GM19023 (cell line): Measurements from ENCODE around the gene STX1A.
A peak's percentile ranks its signal among the peaks of the same experiment; 100 is the strongest.
"Not testable (repeated sequence)": the region's sequence is repeated elsewhere in the genome, so short reads cannot be mapped to it uniquely, and the experiment has no call there.

Experiments used
- ATAC-seq: cut with Tn5 transposase; IDR thresholded peaks from one replicate; pipeline ENCODE4 v1.9.1; 2021; ENCODE audit warnings: mild to moderate bottlenecking, moderate library complexity; ENCODE audit not compliant: unreplicated experiment

STX1A gene

GRCh38 chr7:73683788-73684693, 35.4 kb downstream of the STX1A start:
- ATAC-seq = peak; percentile 9

- peak; percentile 97 for ATAC-seq
These were observed 36.2 kb downstream of the STX1A start, which contains the start of the genes BUD23 and DNAJC30 for GRCh38 chr7:73683056-73683787. Gene BUD23, plus strand, starts transcription at chr7:73683597. Its CDS starts 29 bp downstream, at chr7:73683626. Gene DNAJC30, minus strand, starts transcription at chr7:73683453. Its CDS starts 30 bp downstream, at chr7:73683423.

- peak; percentile 5 for ATAC-seq
These were observed 36.8 kb downstream of the STX1A start for GRCh38 chr7:73682745-73683055.

GRCh38 chr7:73681031-73681430, 38.4 kb downstream of the STX1A start:
- ATAC-seq = no peak

GRCh38 chr7:73680501-73680900, 39.0 kb downstream of the STX1A start:
- no peak for ATAC-seq

- no peak for ATAC-seq
These were observed 39.8 kb downstream of the STX1A start for GRCh38 chr7:73679709-73680108.

GRCh38 chr7:73678862-73679261, 40.6 kb downstream of the STX1A start:
- ATAC-seq = no peak

GRCh38 chr7:73676062-73676461, 43.4 kb downstream of the STX1A start:
- not testable (repeated sequence) for ATAC-seq

GRCh38 chr7:73674468-73675124, 44.9 kb downstream of the STX1A start:
- no peak for ATAC-seq

GRCh38 chr7:73671857-73672445, 47.5 kb downstream of the STX1A start:
- no peak for ATAC-seq

GRCh38 chr7:73671322-73671661, 48.2 kb downstream of the STX1A start:
- ATAC-seq = no peak

- no peak for ATAC-seq
These were observed 49.5 kb downstream of the STX1A start for GRCh38 chr7:73669858-73670385.

- no peak for ATAC-seq
These were observed 50.2 kb downstream of the STX1A start for GRCh38 chr7:73669288-73669701.

- no peak for ATAC-seq
These were observed 50.6 kb downstream of the STX1A start for GRCh38 chr7:73668886-73669230.

- peak; percentile 11 for ATAC-seq
These were observed 51.2 kb downstream of the STX1A start for GRCh38 chr7:73668103-73668885.

GRCh38 chr7:73667344-73668102, 51.9 kb downstream of the STX1A start, which contains the start of gene VPS37D:
Gene VPS37D, plus strand, starts transcription at chr7:73667831. Its CDS starts 128 bp downstream, at chr7:73667959.
- peak; percentile 94 for ATAC-seq

GRCh38 chr7:73663033-73663432, 56.4 kb downstream of the STX1A start:
- no peak for ATAC-seq

- ATAC-seq = not testable (repeated sequence)
These were observed 58.9 kb downstream of the STX1A start for GRCh38 chr7:73660594-73660993.

- no peak for ATAC-seq
These were observed 59.5 kb downstream of the STX1A start for GRCh38 chr7:73659983-73660382.
